SK-N-MC (cell line): Measurements from ENCODE around the gene SIPA1L3.

ENCODE experiments used
- EZH2 ChIP-seq: fragments of 200-600 bp; sonication (generic); IDR thresholded peaks from one replicate; pipeline ENCODE4 v1.6.1; 2017; ENCODE audit warnings: antibody characterized with exemption
- FOXP2 ChIP-seq: optimal IDR thresholded peaks from 2 replicates; pipeline ENCODE3; 2011; ENCODE audit warnings: mild to moderate bottlenecking, moderate library complexity; ENCODE audit not compliant: insufficient read depth; ENCODE audit errors: extremely low read length, control extremely low read depth
- POLR2AphosphoS5 ChIP-seq: IDR thresholded peaks from 2 replicates; pipeline ENCODE4 v1.6.1; 2012; ENCODE audit warnings: mild to moderate bottlenecking, low read depth, low read length, borderline replicate concordance

DNA sequence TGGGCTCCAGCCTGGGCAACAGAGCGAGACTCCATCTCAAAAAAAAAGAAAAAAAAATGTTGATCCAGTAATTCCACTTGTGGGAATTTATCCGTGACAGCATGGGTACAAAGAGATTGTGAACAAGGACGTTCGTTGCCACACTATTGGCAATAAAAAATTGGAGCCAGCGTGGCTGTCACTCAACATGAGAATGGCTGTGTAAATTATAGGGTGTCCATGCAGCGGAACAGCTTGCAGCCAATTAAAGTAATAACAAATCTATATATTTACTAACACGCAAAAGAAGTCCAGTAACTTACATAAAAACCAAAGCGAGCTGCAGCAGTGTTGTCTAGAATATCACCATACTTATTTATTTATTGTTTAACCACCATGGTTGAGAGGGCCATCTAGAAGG is 297.7 kb downstream of the SIPA1L3 start:
- no peak for TF ChIP-seq POLR2AphosphoS5
- TF ChIP-seq EZH2: no peak
- TF ChIP-seq FOXP2: no peak
